Psoas muscle (tissue), 8 donors: ENCODE results near the gene EXOC2. TPM values are rescaled to one million over a fixed set of nuclear protein-coding genes. Genes with fewer than 3 reads are reported as not detected.

Experiments used
- ATAC-seq, 4 donors: fragments of 200-7000 bp; cut with Tn5 transposase; one replicate each; pipeline ENCODE4 v1.9.1; 2020; ENCODE audit warnings: moderate library complexity in 3 of 4, mild to moderate bottlenecking in 2 of 4
- DNase-seq, 2 donors: peaks; one replicate each; pipeline ENCODE4 v3.0.0-alpha.2; 2020
- H3K27ac ChIP-seq: fragments of 200-600 bp; one replicate; pipeline ENCODE4 v1.8.0; 2022
- H3K27me3 ChIP-seq, 3 donors: fragments of 200-600 bp in 1 of 3; one replicate each; pipeline versions ENCODE4 v1.6.1 to v1.8.0; 2013 to 2022; ENCODE audit warnings: low read length in 2 of 3, mild to moderate bottlenecking in 2 of 3, moderate library complexity in 1 of 3; ENCODE audit not compliant: insufficient read depth in 3 of 3
- H3K36me3 ChIP-seq, 2 donors: fragments of 200-600 bp in 1 of 2; one replicate each; pipeline versions ENCODE4 v1.6.1 to v1.8.0; 2013 to 2022; ENCODE audit warnings: low read depth in 1 of 2, mild to moderate bottlenecking in 1 of 2, moderate library complexity in 1 of 2; ENCODE audit not compliant: insufficient read depth in 1 of 2
- H3K4me1 ChIP-seq: fragments of 200-600 bp; one replicate; pipeline ENCODE4 v1.8.0; 2022
- H3K4me3 ChIP-seq: fragments of 200-600 bp; one replicate; pipeline ENCODE4 v1.8.0; 2022; ENCODE audit warnings: mild to moderate bottlenecking
- H3K9me3 ChIP-seq: fragments of 200-600 bp; one replicate; pipeline ENCODE4 v1.8.0; 2022
- WGBS, 3 donors: extraction: QIAGEN DNeasy Blood & Tissue Kit; methylation state at CpG; one replicate each; pipeline versions ENCODE4 v1.1.6 to v1.1.7; 2013; 5-methylcytosine and 5-hydroxymethylcytosine counted together
- intact Hi-C, 2 donors: fragments of 100-400 bp; cut with DNase I; formaldehyde crosslinking; loops; one replicate each; pipeline versions ENCODE4 v1.11.0 to v1.14.2; 2022
- polyA plus RNA-seq, 3 donors: library from polyadenylated mRNA; stranded (reverse); fragments of 200-250 nt; gene quantifications; one replicate each; pipeline ENCODE4 v1.2.3, GENCODE V29; 2013
- total RNA-seq, 4 donors: library from RNA; stranded (reverse); fragmentation: NEBNext Ultra II Directional in 2 of 4; extraction: Animal tissue kit (Norgen Biotek cat#: 25700) in 2 of 4; gene quantifications; one replicate each; pipeline versions ENCODE4 v1.2.1 to v1.2.4, GENCODE V29; 2021 to 2023
- TF ChIP-seq, protein P1 (sequence below): fragments of 200-600 bp; IDR thresholded peaks from one replicate; pipeline ENCODE4 v1.8.0; 2022; ENCODE audit warnings: antibody characterized with exemption
- donor health status: healthy with polysubstance abuse.
- donor health status: DM: no; HTN: no; CAD: no; lungs with moderate emphysema.
- donor health status: Bipolar disorder and iron deficiency.
- donor health status: healthy.
- donor health status: DM: yes; HTN: yes; CAD: no.
- donor health status: DM: no; HTN: no; CAD: no.
- donor health status: DM: no; HTN: no; CAD: no.
- donor health status: DM: yes; HTN: yes; CAD: no.

EXOC2 gene
- total and polyA plus RNA-seq, 7 donors = 5.7 to 15.9 (median 8.0) TPM

- H3K4me1 ChIP-seq = no peaks in the 10 kb centered on the region
- no peak for ATAC-seq
Measured at GRCh38 chr6:641225-641985, 51.5 kb downstream of the EXOC2 start.

DNA sequence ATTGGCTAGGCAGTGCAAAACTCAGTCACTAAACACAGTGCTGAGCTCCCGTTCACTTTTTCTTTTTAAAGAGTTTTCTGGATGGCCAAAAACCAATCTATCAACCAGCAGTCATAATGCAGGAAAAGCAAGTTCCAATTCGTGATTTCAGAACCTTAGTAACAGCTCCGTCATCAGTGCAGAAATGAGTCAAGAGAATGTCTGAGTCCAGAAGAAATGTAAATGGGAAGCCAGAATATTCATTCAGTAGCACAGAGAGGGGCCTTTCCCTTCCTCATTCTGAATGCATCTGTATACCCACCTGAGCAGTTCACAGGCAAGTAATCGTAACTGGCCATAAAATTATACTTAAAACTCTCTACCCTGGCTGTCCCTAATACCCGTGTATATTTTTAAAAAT lies 56.5 kb downstream of the EXOC2 start:
- TF ChIP-seq, protein P1, sequence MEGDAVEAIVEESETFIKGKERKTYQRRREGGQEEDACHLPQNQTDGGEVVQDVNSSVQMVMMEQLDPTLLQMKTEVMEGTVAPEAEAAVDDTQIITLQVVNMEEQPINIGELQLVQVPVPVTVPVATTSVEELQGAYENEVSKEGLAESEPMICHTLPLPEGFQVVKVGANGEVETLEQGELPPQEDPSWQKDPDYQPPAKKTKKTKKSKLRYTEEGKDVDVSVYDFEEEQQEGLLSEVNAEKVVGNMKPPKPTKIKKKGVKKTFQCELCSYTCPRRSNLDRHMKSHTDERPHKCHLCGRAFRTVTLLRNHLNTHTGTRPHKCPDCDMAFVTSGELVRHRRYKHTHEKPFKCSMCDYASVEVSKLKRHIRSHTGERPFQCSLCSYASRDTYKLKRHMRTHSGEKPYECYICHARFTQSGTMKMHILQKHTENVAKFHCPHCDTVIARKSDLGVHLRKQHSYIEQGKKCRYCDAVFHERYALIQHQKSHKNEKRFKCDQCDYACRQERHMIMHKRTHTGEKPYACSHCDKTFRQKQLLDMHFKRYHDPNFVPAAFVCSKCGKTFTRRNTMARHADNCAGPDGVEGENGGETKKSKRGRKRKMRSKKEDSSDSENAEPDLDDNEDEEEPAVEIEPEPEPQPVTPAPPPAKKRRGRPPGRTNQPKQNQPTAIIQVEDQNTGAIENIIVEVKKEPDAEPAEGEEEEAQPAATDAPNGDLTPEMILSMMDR = no peak
- no peak for ATAC-seq
- H3K27ac ChIP-seq = no peak overlapping the region
- no peaks in the 10 kb centered on the region for H3K4me1 ChIP-seq
- no peaks in the 10 kb centered on the region for H3K27me3 ChIP-seq
- intact Hi-C loops = no loop called here
- WGBS, 3 donors = 71 to 74% (median 74%) methylated on average over 5 of the region's 5 CpGs
- H3K36me3 ChIP-seq = peaks cover 4 to 20% of the 10 kb centered on the region in 2 donors
- DNase-seq = no peak
- no peak overlapping the region for H3K4me3 ChIP-seq
- H3K9me3 ChIP-seq = no peaks in the 10 kb centered on the region

More at GRCh38 chr6:641225-641985, 51.5 kb downstream of the EXOC2 start:
- peaks cover 4 to 13% of the 10 kb centered on the region in 2 donors for H3K36me3 ChIP-seq
- no peak overlapping the region for H3K27ac ChIP-seq
- intact Hi-C loops = no loop called here
- H3K27me3 ChIP-seq = no peaks in the 10 kb centered on the region
- 97 to 99% (median 98%) methylated on average over 8 of the region's 8 CpGs for WGBS, 3 donors
- H3K9me3 ChIP-seq = no peaks in the 10 kb centered on the region
- H3K4me3 ChIP-seq = no peak overlapping the region
- TF ChIP-seq, protein P1 = no peak
- no peak for DNase-seq

GRCh38 chr6:635233-635632 lies 57.7 kb downstream of the EXOC2 start:
- H3K36me3 ChIP-seq = peaks cover 4 to 25% of the 10 kb centered on the region in 2 donors
- DNase-seq (no peak), ATAC-seq (no peak)
- no peak overlapping the region for H3K27ac ChIP-seq
- no peaks in the 10 kb centered on the region for H3K9me3 ChIP-seq
- H3K4me1 ChIP-seq = no peaks in the 10 kb centered on the region
- no peak overlapping the region for H3K4me3 ChIP-seq
- intact Hi-C loops = no loop called here
- H3K27me3 ChIP-seq = no peaks in the 10 kb centered on the region
- 66 to 75% (median 67%) methylated on average over 5 of the region's 5 CpGs for WGBS, 3 donors
- TF ChIP-seq, protein P1 = no peak

- TF ChIP-seq, protein P1 = no peak
- Histone ChIP-seq H3K27ac (no peak overlapping the region), H3K27me3 (no peaks in the 10 kb centered on the region), H3K9me3 (no peaks in the 10 kb centered on the region), H3K36me3 (peaks cover 4 to 30% of the 10 kb centered on the region in 2 donors), H3K4me3 (no peak overlapping the region), H3K4me1 (no peaks in the 10 kb centered on the region)
- intact Hi-C loops = no loop called here
- ATAC-seq = no peak
- DNase-seq = no peak
- WGBS, 3 donors = 76 to 85% (median 82%) methylated on average over 1 of the region's 1 CpG
Measured at GRCh38 chr6:633611-634010, 59.3 kb downstream of the EXOC2 start.
